Measurements from ENCODE around the gene MBD3L2.
"Not testable (repeated sequence)": the region's sequence is repeated elsewhere in the genome, so short reads cannot be mapped to it uniquely, and the experiment has no call there.

Gene MBD3L2

GRCh38 chr19:7052896-7053295 lies 3.8 kb downstream of the MBD3L2 start:
- DNase-seq (ENCODE audit: extremely low read depth, insufficient read length); H3K36me3 ChIP-seq (ENCODE audit: control insufficient read depth, insufficient read depth, low read length); H3K4me3 ChIP-seq (replicated peaks; ENCODE audit: low read depth, low read length); H3K27me3 ChIP-seq (replicated peaks; ENCODE audit: control insufficient read depth, insufficient read depth, low read length): not testable (repeated sequence)

- not testable (repeated sequence) for H3K36me3 ChIP-seq (ENCODE audit: control insufficient read depth, insufficient read depth, low read length); H3K27me3 ChIP-seq (replicated peaks; ENCODE audit: control insufficient read depth, insufficient read depth, low read length); H3K4me3 ChIP-seq (replicated peaks; ENCODE audit: low read depth, low read length); DNase-seq (ENCODE audit: extremely low read depth, insufficient read length)
Observed at GRCh38 chr19:7054635-7055368, 5.7 kb downstream of the MBD3L2 start.

- not testable (repeated sequence) for H3K36me3 ChIP-seq (ENCODE audit: control insufficient read depth, insufficient read depth, low read length); H3K27me3 ChIP-seq (replicated peaks; ENCODE audit: control insufficient read depth, insufficient read depth, low read length); H3K4me3 ChIP-seq (replicated peaks; ENCODE audit: low read depth, low read length); DNase-seq (ENCODE audit: extremely low read depth, insufficient read length)
Observed at GRCh38 chr19:7055679-7056078, 6.6 kb downstream of the MBD3L2 start.

GRCh38 chr19:7056371-7056770 lies 7.2 kb downstream of the MBD3L2 start:
- DNase-seq (ENCODE audit: extremely low read depth, insufficient read length) = not testable (repeated sequence)

GRCh38 chr19:7058576-7058975 lies 9.5 kb downstream of the MBD3L2 start, which contains the start of gene MBD3L3:
TSS of gene MBD3L3 (minus strand) at chr19:7058676. CDS start at chr19:7058605, 71 bp downstream.
- H3K27me3 ChIP-seq (replicated peaks; ENCODE audit: control insufficient read depth, insufficient read depth, low read length); H3K36me3 ChIP-seq (ENCODE audit: control insufficient read depth, insufficient read depth, low read length); H3K4me3 ChIP-seq (replicated peaks; ENCODE audit: low read depth, low read length); DNase-seq (ENCODE audit: extremely low read depth, insufficient read length): not testable (repeated sequence)

More at GRCh38 chr19:7056371-7056770, 7.2 kb downstream of the MBD3L2 start:
- not testable (repeated sequence) for H3K4me3 ChIP-seq (replicated peaks; ENCODE audit: low read depth, low read length); H3K27me3 ChIP-seq (replicated peaks; ENCODE audit: control insufficient read depth, insufficient read depth, low read length); H3K36me3 ChIP-seq (ENCODE audit: control insufficient read depth, insufficient read depth, low read length)

GRCh38 chr19:7059977-7060376 lies 10.9 kb downstream of the MBD3L2 start:
- not testable (repeated sequence) for H3K27me3 ChIP-seq (replicated peaks; ENCODE audit: control insufficient read depth, insufficient read depth, low read length); DNase-seq (ENCODE audit: extremely low read depth, insufficient read length); H3K4me3 ChIP-seq (replicated peaks; ENCODE audit: low read depth, low read length); H3K36me3 ChIP-seq (ENCODE audit: control insufficient read depth, insufficient read depth, low read length)

GRCh38 chr19:7063339-7063738 lies 14.2 kb downstream of the MBD3L2 start:
- DNase-seq (ENCODE audit: extremely low read depth, insufficient read length) = no peak
- TF ChIP-seq CTCF (IDR thresholded peaks at IDR 0.05; ENCODE audit: insufficient read depth, low read length, poor library complexity, severe bottlenecking) = no peak
- H3K36me3 ChIP-seq (ENCODE audit: control insufficient read depth, insufficient read depth, low read length) = no peaks in the 10 kb centered on the region
- H3K27me3 ChIP-seq (replicated peaks; ENCODE audit: control insufficient read depth, insufficient read depth, low read length) = no peaks in the 10 kb centered on the region
- H3K4me3 ChIP-seq (replicated peaks; ENCODE audit: low read depth, low read length) = no peak overlapping the region

- TF ChIP-seq CTCF (IDR thresholded peaks at IDR 0.05; ENCODE audit: insufficient read depth, low read length, poor library complexity, severe bottlenecking) = no peak
- Histone ChIP-seq H3K4me3 (replicated peaks; ENCODE audit: low read depth, low read length) (no peak overlapping the region), H3K36me3 (ENCODE audit: control insufficient read depth, insufficient read depth, low read length) (no peaks in the 10 kb centered on the region), H3K27me3 (replicated peaks; ENCODE audit: control insufficient read depth, insufficient read depth, low read length) (no peaks in the 10 kb centered on the region)
- DNase-seq (ENCODE audit: extremely low read depth, insufficient read length) = no peak
Observed at GRCh38 chr19:7063764-7064418, 14.8 kb downstream of the MBD3L2 start.

- H3K27me3 ChIP-seq (replicated peaks; ENCODE audit: control insufficient read depth, insufficient read depth, low read length); H3K36me3 ChIP-seq (ENCODE audit: control insufficient read depth, insufficient read depth, low read length); DNase-seq (ENCODE audit: extremely low read depth, insufficient read length); H3K4me3 ChIP-seq (replicated peaks; ENCODE audit: low read depth, low read length): not testable (repeated sequence)
Observed at GRCh38 chr19:7067122-7067521, 18.0 kb downstream of the MBD3L2 start.
